ENCODE measurements around the gene IRF7.

The IRF7 gene

DNA sequence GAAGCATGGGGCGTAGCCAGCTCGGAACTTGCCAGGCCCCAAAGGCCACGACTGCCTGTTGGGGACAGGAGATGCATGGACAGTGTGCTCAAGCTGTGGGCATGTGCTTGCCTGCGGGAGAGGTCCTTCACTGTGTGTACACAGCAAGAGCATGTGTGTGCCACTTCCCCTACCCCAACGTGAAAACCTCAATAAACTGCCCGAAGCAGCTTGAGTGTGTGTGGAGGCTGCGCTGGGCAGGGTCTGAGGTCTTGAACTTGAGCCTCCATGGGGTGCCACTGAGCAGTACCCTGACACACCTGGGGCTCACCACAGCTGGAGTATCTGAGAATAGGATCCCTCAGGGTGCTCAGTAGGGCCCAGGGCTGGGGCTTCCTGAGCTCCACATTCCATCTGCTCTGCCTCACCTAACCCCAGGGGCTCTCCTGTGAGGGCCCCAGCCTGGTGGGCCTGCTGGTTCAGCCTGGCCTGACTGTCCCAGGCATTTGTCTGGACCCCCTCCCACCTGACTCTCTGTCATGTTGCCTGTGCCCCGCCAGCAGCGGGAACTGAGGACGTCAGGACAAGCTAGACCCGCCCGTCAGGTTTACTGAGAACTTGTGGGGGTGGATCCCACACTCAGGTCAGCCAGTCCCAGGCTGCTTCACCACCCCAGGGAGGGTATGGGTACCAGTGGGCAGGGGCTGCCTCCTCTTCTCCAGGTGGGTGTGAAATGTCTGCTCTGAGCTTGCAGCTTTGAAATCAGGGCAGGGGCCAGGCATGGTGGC lies 51.8 kb downstream of the IRF7 start:
- DNase-seq (ENCODE audit: low read depth, low spot score), result no peak

DNA sequence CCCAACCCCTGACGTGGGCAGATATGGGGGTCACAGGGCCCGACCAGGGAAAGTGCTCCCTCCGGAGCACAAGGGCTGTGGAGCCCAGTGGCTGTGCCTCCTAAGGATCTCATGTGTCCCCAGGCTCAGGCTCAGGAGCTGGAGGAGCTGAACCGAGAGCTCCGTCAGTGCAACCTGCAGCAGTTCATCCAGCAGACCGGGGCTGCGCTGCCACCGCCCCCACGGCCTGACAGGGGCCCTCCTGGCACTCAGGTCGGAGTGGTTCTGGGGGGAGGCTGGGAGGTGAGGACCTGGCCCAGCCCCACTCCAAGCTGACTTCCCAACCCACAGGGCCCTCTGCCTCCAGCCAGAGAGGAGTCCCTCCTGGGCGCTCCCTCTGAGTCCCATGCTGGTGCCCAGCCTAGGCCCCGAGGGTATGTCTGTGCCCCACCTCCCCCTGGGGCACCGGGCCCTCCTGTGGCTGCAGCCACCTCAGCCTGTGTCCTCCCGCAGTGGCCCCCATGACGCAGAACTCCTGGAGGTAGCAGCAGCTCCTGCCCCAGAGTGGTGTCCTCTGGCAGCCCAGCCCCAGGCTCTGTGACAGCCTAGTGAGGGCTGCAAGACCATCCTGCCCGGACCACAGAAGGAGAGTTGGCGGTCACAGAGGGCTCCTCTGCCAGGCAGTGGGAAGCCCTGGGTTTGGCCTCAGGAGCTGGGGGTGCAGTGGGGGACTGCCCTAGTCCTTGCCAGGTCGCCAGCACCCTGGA lies 52.5 kb downstream of the IRF7 start:
- no peak for DNase-seq (ENCODE audit: low read depth, low spot score)
